HG03175 (cell line): Measurements from ENCODE around the gene NTM.

Experiments
- ATAC-seq: cut with Tn5 transposase; IDR thresholded peaks from one replicate; pipeline ENCODE4 v1.9.1; 2021; ENCODE audit warnings: mild to moderate bottlenecking, moderate library complexity; ENCODE audit not compliant: unreplicated experiment

NTM gene

GRCh38 chr11:132115454-132115853, 745.0 kb downstream of the NTM start:
- ATAC-seq, result no peak

- ATAC-seq, result no peak
Measured at GRCh38 chr11:132116516-132116915, 746.1 kb downstream of the NTM start.

- no peak for ATAC-seq
Measured at GRCh38 chr11:132118661-132119060, 748.2 kb downstream of the NTM start.

GRCh38 chr11:132119573-132119972, 749.2 kb downstream of the NTM start:
- no peak for ATAC-seq

- ATAC-seq, result no peak
Measured at GRCh38 chr11:132122735-132123134, 752.3 kb downstream of the NTM start.

- ATAC-seq, result no peak
Measured at GRCh38 chr11:132123449-132123848, 753.0 kb downstream of the NTM start.

GRCh38 chr11:132123854-132124835, 753.7 kb downstream of the NTM start:
- ATAC-seq, result no peak

GRCh38 chr11:132125988-132126871, 755.8 kb downstream of the NTM start:
- no peak for ATAC-seq

GRCh38 chr11:132126973-132127899, 756.8 kb downstream of the NTM start:
- ATAC-seq, result no peak

GRCh38 chr11:132127900-132128288, 757.5 kb downstream of the NTM start:
- no peak for ATAC-seq

- ATAC-seq, result no peak
Measured at GRCh38 chr11:132131047-132131446, 760.6 kb downstream of the NTM start.

- ATAC-seq, result no peak
Measured at GRCh38 chr11:132131961-132132360, 761.5 kb downstream of the NTM start.

GRCh38 chr11:132134322-132134721, 763.9 kb downstream of the NTM start:
- ATAC-seq, result no peak

GRCh38 chr11:132137289-132137980, 767.0 kb downstream of the NTM start:
- ATAC-seq, result no peak

- ATAC-seq, result no peak
Measured at GRCh38 chr11:132137981-132138313, 767.5 kb downstream of the NTM start.

GRCh38 chr11:132139181-132139580, 768.8 kb downstream of the NTM start:
- ATAC-seq, result no peak

GRCh38 chr11:132140056-132140455, 769.6 kb downstream of the NTM start:
- no peak for ATAC-seq

- ATAC-seq, result no peak
Measured at GRCh38 chr11:132142121-132142520, 771.7 kb downstream of the NTM start.

GRCh38 chr11:132142554-132142953, 772.1 kb downstream of the NTM start:
- ATAC-seq, result no peak

GRCh38 chr11:132147464-132147863, 777.0 kb downstream of the NTM start:
- no peak for ATAC-seq
